HG02870 (cell line): ENCODE results near the gene FNIP1.
"Not testable (repeated sequence)": the region's sequence is repeated elsewhere in the genome, so short reads cannot be mapped to it uniquely, and the experiment has no call there.

Experiments used
- ATAC-seq: cut with Tn5 transposase; IDR thresholded peaks from one replicate; pipeline ENCODE4 v1.9.1; 2021; ENCODE audit warnings: mild to moderate bottlenecking, moderate library complexity; ENCODE audit not compliant: unreplicated experiment

The FNIP1 gene

GRCh38 chr5:131754363-131754762, 42.5 kb downstream of the FNIP1 start:
- no peak for ATAC-seq

- no peak for ATAC-seq
Observed at GRCh38 chr5:131751506-131751905, 45.3 kb downstream of the FNIP1 start.

GRCh38 chr5:131749723-131750470, 46.9 kb downstream of the FNIP1 start:
- no peak for ATAC-seq

GRCh38 chr5:131749138-131749537, 47.7 kb downstream of the FNIP1 start:
- ATAC-seq: no peak

GRCh38 chr5:131747180-131748105, 49.4 kb downstream of the FNIP1 start:
- no peak for ATAC-seq

GRCh38 chr5:131746423-131746822, 50.4 kb downstream of the FNIP1 start:
- no peak for ATAC-seq

GRCh38 chr5:131745703-131746102, 51.1 kb downstream of the FNIP1 start:
- no peak for ATAC-seq

GRCh38 chr5:131745155-131745554, 51.7 kb downstream of the FNIP1 start:
- ATAC-seq: no peak

GRCh38 chr5:131740477-131740876, 56.3 kb downstream of the FNIP1 start:
- ATAC-seq: no peak

- no peak for ATAC-seq
Observed at GRCh38 chr5:131735393-131735792, 61.4 kb downstream of the FNIP1 start.

GRCh38 chr5:131734939-131735338, 61.9 kb downstream of the FNIP1 start:
- ATAC-seq: not testable (repeated sequence)

GRCh38 chr5:131729292-131729691, 67.5 kb downstream of the FNIP1 start:
- not testable (repeated sequence) for ATAC-seq

GRCh38 chr5:131724089-131724488, 72.7 kb downstream of the FNIP1 start:
- ATAC-seq: not testable (repeated sequence)

GRCh38 chr5:131720714-131721113, 76.1 kb downstream of the FNIP1 start:
- ATAC-seq: no peak

GRCh38 chr5:131719564-131719963, 77.3 kb downstream of the FNIP1 start:
- no peak for ATAC-seq

- no peak for ATAC-seq
Observed at GRCh38 chr5:131718487-131719014, 78.3 kb downstream of the FNIP1 start.

- ATAC-seq: not testable (repeated sequence)
Observed at GRCh38 chr5:131717164-131717563, 79.7 kb downstream of the FNIP1 start.

- no peak for ATAC-seq
Observed at GRCh38 chr5:131716650-131717049, 80.2 kb downstream of the FNIP1 start.

- no peak for ATAC-seq
Observed at GRCh38 chr5:131710391-131710790, 86.4 kb downstream of the FNIP1 start.

GRCh38 chr5:131709043-131709442, 87.8 kb downstream of the FNIP1 start:
- ATAC-seq: no peak

- ATAC-seq: no peak
Observed at GRCh38 chr5:131706281-131706680, 90.5 kb downstream of the FNIP1 start.

GRCh38 chr5:131694926-131695325, 101.9 kb downstream of the FNIP1 start:
- ATAC-seq: no peak
